Measurements from ENCODE around the gene NSMCE1.

Gene NSMCE1

GRCh38 chr16:27238016-27238587 lies 30.5 kb downstream of the NSMCE1 start:
- ATAC-seq (no peak), DNase-seq (peak; percentile 63)
- H3K9me3 Mint-ChIP-seq = no peaks in the 10 kb centered on the region
- peaks cover 96% of the 10 kb centered on the region for H3K4me1 Mint-ChIP-seq
- peaks cover 32% of the 10 kb centered on the region for H3K36me3 Mint-ChIP-seq (ENCODE audit: low read depth)
- peak overlapping the region; percentile 61 for H3K4me3 Mint-ChIP-seq
- H3K27ac Mint-ChIP-seq = peak overlapping the region; percentile 100
- H3K27me3 Mint-ChIP-seq = no peaks in the 10 kb centered on the region

GRCh38 chr16:27237219-27238015 lies 31.2 kb downstream of the NSMCE1 start:
- Mint-ChIP-seq H3K4me3 (peak overlapping the region; percentile 61), H3K27ac (peak overlapping the region; percentile 100), H3K27me3 (no peaks in the 10 kb centered on the region), H3K36me3 (ENCODE audit: low read depth) (peaks cover 37% of the 10 kb centered on the region), H3K4me1 (peaks cover 96% of the 10 kb centered on the region), H3K9me3 (no peaks in the 10 kb centered on the region)
- DNase-seq = peak; percentile 82
- peak; percentile 82 for ATAC-seq

- Mint-ChIP-seq H3K27me3 (no peaks in the 10 kb centered on the region), H3K4me1 (peaks cover 96% of the 10 kb centered on the region), H3K36me3 (ENCODE audit: low read depth) (peaks cover 40% of the 10 kb centered on the region), H3K27ac (peak overlapping the region; percentile 100), H3K9me3 (no peaks in the 10 kb centered on the region), H3K4me3 (peak overlapping the region; percentile 61)
- DNase-seq (no peak), ATAC-seq (peak; percentile 44)
Measured at GRCh38 chr16:27236635-27237218, 31.8 kb downstream of the NSMCE1 start.

- ATAC-seq (no peak), DNase-seq (no peak)
- Mint-ChIP-seq H3K4me3 (peak overlapping the region; percentile 80), H3K27ac (peak overlapping the region; percentile 100), H3K9me3 (no peaks in the 10 kb centered on the region), H3K36me3 (ENCODE audit: low read depth) (peaks cover 43% of the 10 kb centered on the region), H3K4me1 (peaks cover 99% of the 10 kb centered on the region), H3K27me3 (no peaks in the 10 kb centered on the region)
Measured at GRCh38 chr16:27235938-27236245, 32.7 kb downstream of the NSMCE1 start.

GRCh38 chr16:27235055-27235937 lies 33.3 kb downstream of the NSMCE1 start:
- peak overlapping the region; percentile 100 for H3K27ac Mint-ChIP-seq
- DNase-seq (peak; percentile 82), ATAC-seq (peak; percentile 17)
- peaks cover 100% of the 10 kb centered on the region for H3K4me1 Mint-ChIP-seq
- H3K4me3 Mint-ChIP-seq = peak overlapping the region; percentile 80
- H3K27me3 Mint-ChIP-seq = no peaks in the 10 kb centered on the region
- peaks cover 48% of the 10 kb centered on the region for H3K36me3 Mint-ChIP-seq (ENCODE audit: low read depth)
- no peaks in the 10 kb centered on the region for H3K9me3 Mint-ChIP-seq

- peaks cover 43% of the 10 kb centered on the region for H3K36me3 Mint-ChIP-seq (ENCODE audit: low read depth)
- no peak for DNase-seq
- H3K27ac Mint-ChIP-seq = peak overlapping the region; percentile 100
- no peaks in the 10 kb centered on the region for H3K9me3 Mint-ChIP-seq
- H3K4me1 Mint-ChIP-seq = peaks cover 99% of the 10 kb centered on the region
- H3K27me3 Mint-ChIP-seq = no peaks in the 10 kb centered on the region
- peak overlapping the region; percentile 80 for H3K4me3 Mint-ChIP-seq
- no peak for ATAC-seq
Measured at GRCh38 chr16:27234603-27235002, 34.0 kb downstream of the NSMCE1 start.

- Mint-ChIP-seq H3K27me3 (no peaks in the 10 kb centered on the region), H3K27ac (peak overlapping the region; percentile 100), H3K9me3 (no peaks in the 10 kb centered on the region), H3K36me3 (ENCODE audit: low read depth) (peaks cover 44% of the 10 kb centered on the region), H3K4me1 (peaks cover 99% of the 10 kb centered on the region), H3K4me3 (peak overlapping the region; percentile 80)
- DNase-seq (no peak), ATAC-seq (no peak)
Measured at GRCh38 chr16:27234171-27234570, 34.4 kb downstream of the NSMCE1 start.

- H3K27me3 Mint-ChIP-seq = no peaks in the 10 kb centered on the region
- H3K9me3 Mint-ChIP-seq = no peaks in the 10 kb centered on the region
- peaks cover 98% of the 10 kb centered on the region for H3K4me1 Mint-ChIP-seq
- H3K36me3 Mint-ChIP-seq (ENCODE audit: low read depth) = peaks cover 44% of the 10 kb centered on the region
- no peak for DNase-seq
- ATAC-seq = no peak
- H3K27ac Mint-ChIP-seq = peak overlapping the region; percentile 100
- peak overlapping the region; percentile 80 for H3K4me3 Mint-ChIP-seq
Measured at GRCh38 chr16:27233731-27234130, 34.8 kb downstream of the NSMCE1 start.

- H3K4me3 Mint-ChIP-seq = peak overlapping the region; percentile 72
- peaks cover 44% of the 10 kb centered on the region for H3K36me3 Mint-ChIP-seq (ENCODE audit: low read depth)
- H3K4me1 Mint-ChIP-seq = peaks cover 92% of the 10 kb centered on the region
- H3K27me3 Mint-ChIP-seq = no peaks in the 10 kb centered on the region
- peak overlapping the region; percentile 100 for H3K27ac Mint-ChIP-seq
- ATAC-seq = no peak
- DNase-seq = no peak
- no peaks in the 10 kb centered on the region for H3K9me3 Mint-ChIP-seq
Measured at GRCh38 chr16:27232901-27233625, 35.5 kb downstream of the NSMCE1 start.

- peak; percentile 31 for ATAC-seq
- DNase-seq = peak; percentile 73
- H3K4me1 Mint-ChIP-seq = peaks cover 86% of the 10 kb centered on the region
- H3K9me3 Mint-ChIP-seq = no peaks in the 10 kb centered on the region
- peak overlapping the region; percentile 100 for H3K27ac Mint-ChIP-seq
- peak overlapping the region; percentile 72 for H3K4me3 Mint-ChIP-seq
- H3K27me3 Mint-ChIP-seq = no peaks in the 10 kb centered on the region
- peaks cover 42% of the 10 kb centered on the region for H3K36me3 Mint-ChIP-seq (ENCODE audit: low read depth)
Measured at GRCh38 chr16:27232061-27232900, 36.3 kb downstream of the NSMCE1 start.

GRCh38 chr16:27231692-27232060 lies 36.9 kb downstream of the NSMCE1 start:
- Mint-ChIP-seq H3K27me3 (no peaks in the 10 kb centered on the region), H3K9me3 (no peaks in the 10 kb centered on the region), H3K36me3 (ENCODE audit: low read depth) (peaks cover 45% of the 10 kb centered on the region), H3K4me1 (peaks cover 85% of the 10 kb centered on the region), H3K27ac (peak overlapping the region; percentile 100), H3K4me3 (peak overlapping the region; percentile 72)
- no peak for ATAC-seq
- no peak for DNase-seq

- Mint-ChIP-seq H3K27me3 (no peaks in the 10 kb centered on the region), H3K36me3 (ENCODE audit: low read depth) (peaks cover 48% of the 10 kb centered on the region), H3K4me1 (peaks cover 81% of the 10 kb centered on the region), H3K4me3 (peak overlapping the region; percentile 62), H3K9me3 (no peaks in the 10 kb centered on the region), H3K27ac (peak overlapping the region; percentile 100)
- DNase-seq = peak; percentile 74
- ATAC-seq = peak; percentile 67
Measured at GRCh38 chr16:27230562-27231001, 38.0 kb downstream of the NSMCE1 start.

- Mint-ChIP-seq H3K36me3 (ENCODE audit: low read depth) (peaks cover 45% of the 10 kb centered on the region), H3K9me3 (no peaks in the 10 kb centered on the region), H3K4me3 (peak overlapping the region; percentile 62), H3K4me1 (peaks cover 76% of the 10 kb centered on the region), H3K27me3 (no peaks in the 10 kb centered on the region), H3K27ac (peak overlapping the region; percentile 100)
- ATAC-seq (no peak), DNase-seq (no peak)
Measured at GRCh38 chr16:27229891-27230470, 38.6 kb downstream of the NSMCE1 start.
